Measurements from ENCODE around the gene ROCK2.

ROCK2 gene

DNA sequence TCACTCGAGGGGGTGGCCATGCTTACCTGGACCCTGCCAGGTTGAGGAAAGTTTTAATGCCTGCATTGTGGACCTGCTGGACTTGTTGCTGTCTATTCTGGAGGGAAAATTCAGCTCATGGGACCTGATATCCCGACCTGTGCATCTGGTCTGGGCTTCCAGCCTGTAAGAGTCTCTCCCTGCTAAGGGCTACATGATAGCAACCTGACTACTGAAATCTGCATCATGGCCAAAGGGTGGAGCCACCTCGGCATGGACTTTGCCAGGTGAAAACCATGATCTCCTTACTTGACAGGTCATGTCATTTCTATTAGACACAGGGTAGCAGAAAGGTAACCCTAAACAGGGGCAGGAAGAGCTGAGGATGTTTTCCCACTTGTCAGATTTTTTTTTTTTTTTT, 202.1 kb downstream of the ROCK2 start:
- TF ChIP-seq REST (IDR thresholded peaks at IDR 0.05; ENCODE audit: insufficient read depth in 1 of 2, low read depth in 2 of 2, low read length in 2 of 2) (no peak), SIN3A (IDR thresholded peaks at IDR 0.05; ENCODE audit: borderline replicate concordance, insufficient read depth, low read length) (no peak), TAF1 (IDR thresholded peaks at IDR 0.05; ENCODE audit: borderline replicate concordance, insufficient read depth, low read length) (no peak), POLR2AphosphoS5 (IDR thresholded peaks at IDR 0.05; ENCODE audit: low read depth, low read length) (no peak), FOXP2 (optimal IDR thresholded peaks at IDR 0.05; ENCODE audit: borderline replicate concordance, extremely low read depth, extremely low read length, insufficient read depth) (no peak)

GRCh38 chr2:11141319-11141718, 203.1 kb downstream of the ROCK2 start:
- TF ChIP-seq FOXP2 (optimal IDR thresholded peaks at IDR 0.05; ENCODE audit: borderline replicate concordance, extremely low read depth, extremely low read length, insufficient read depth) (no peak), TAF1 (IDR thresholded peaks at IDR 0.05; ENCODE audit: borderline replicate concordance, insufficient read depth, low read length) (no peak), SIN3A (IDR thresholded peaks at IDR 0.05; ENCODE audit: borderline replicate concordance, insufficient read depth, low read length) (no peak), POLR2AphosphoS5 (IDR thresholded peaks at IDR 0.05; ENCODE audit: low read depth, low read length) (no peak), REST (IDR thresholded peaks at IDR 0.05; ENCODE audit: insufficient read depth in 1 of 2, low read depth in 2 of 2, low read length in 2 of 2) (no peak)

DNA sequence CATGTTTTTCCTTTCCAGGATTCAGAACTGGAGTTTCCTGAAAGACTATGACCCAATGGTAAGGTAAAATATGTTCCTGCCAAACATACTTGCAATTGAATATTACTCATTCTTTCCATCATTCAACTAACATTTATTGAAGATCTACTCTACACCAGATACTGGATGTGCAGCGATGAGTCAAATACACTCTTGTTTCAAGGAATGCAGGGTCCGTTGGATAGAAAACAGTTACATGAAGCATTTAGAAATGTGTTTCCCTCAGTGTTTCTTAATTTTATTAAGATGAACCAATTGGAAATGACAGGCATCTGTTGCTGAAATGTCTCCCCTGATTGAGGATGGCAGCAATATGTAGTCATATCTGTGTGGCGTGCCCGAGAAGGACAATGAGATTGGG, 203.9 kb downstream of the ROCK2 start:
- TF ChIP-seq TAF1 (IDR thresholded peaks at IDR 0.05; ENCODE audit: borderline replicate concordance, insufficient read depth, low read length), result no peak
- no peak for TF ChIP-seq FOXP2 (optimal IDR thresholded peaks at IDR 0.05; ENCODE audit: borderline replicate concordance, extremely low read depth, extremely low read length, insufficient read depth)
- TF ChIP-seq SIN3A (IDR thresholded peaks at IDR 0.05; ENCODE audit: borderline replicate concordance, insufficient read depth, low read length), result no peak
- TF ChIP-seq POLR2AphosphoS5 (IDR thresholded peaks at IDR 0.05; ENCODE audit: low read depth, low read length), result no peak
- TF ChIP-seq REST (IDR thresholded peaks at IDR 0.05; ENCODE audit: insufficient read depth in 1 of 2, low read depth in 2 of 2, low read length in 2 of 2), result no peak

DNA sequence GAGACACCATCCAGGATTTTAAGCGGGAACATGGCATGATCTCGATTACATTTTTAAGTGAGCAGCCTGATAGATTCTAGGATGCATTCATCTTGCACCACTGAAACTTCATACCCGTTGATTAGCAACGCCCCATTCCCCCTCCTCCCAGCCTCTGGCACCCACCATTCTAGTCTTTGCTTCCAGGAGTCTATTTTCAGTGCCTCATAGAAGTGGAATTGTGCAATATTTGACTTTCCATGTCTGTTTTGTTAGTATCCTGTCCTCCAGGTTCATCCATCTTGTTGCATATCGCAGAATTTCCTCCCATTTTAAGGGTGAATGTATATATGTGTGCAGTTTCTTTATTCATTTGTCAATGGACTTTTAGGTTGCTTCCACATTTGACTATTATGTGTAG, 210.1 kb downstream of the ROCK2 start:
- TF ChIP-seq TAF1 (IDR thresholded peaks at IDR 0.05; ENCODE audit: borderline replicate concordance, insufficient read depth, low read length) (no peak), POLR2AphosphoS5 (IDR thresholded peaks at IDR 0.05; ENCODE audit: low read depth, low read length) (no peak), SIN3A (IDR thresholded peaks at IDR 0.05; ENCODE audit: borderline replicate concordance, insufficient read depth, low read length) (no peak), REST (IDR thresholded peaks at IDR 0.05; ENCODE audit: insufficient read depth in 1 of 2, low read depth in 2 of 2, low read length in 2 of 2) (no peak), FOXP2 (optimal IDR thresholded peaks at IDR 0.05; ENCODE audit: borderline replicate concordance, extremely low read depth, extremely low read length, insufficient read depth) (no peak)

DNA sequence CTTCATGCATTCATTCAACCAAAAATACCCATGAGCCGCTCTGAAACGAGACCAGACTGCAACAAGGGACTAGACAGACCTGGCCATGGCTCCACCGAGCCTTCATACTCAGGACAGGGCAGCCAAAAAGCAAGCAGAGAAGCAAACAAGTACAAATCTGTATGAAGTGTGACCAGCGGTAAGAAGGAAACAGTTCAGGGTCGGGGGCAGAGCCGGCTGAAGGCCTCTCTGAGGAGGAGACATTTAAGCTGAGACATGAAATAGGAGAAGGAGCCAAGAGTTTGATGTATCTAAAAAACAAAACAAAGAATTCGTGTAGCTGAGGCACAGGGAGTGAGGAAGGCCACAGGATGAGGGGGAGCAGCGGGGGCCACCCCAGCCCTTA, 210.5 kb downstream of the ROCK2 start:
- TF ChIP-seq TAF1 (IDR thresholded peaks at IDR 0.05; ENCODE audit: borderline replicate concordance, insufficient read depth, low read length) (no peak), REST (IDR thresholded peaks at IDR 0.05; ENCODE audit: insufficient read depth in 1 of 2, low read depth in 2 of 2, low read length in 2 of 2) (no peak), FOXP2 (optimal IDR thresholded peaks at IDR 0.05; ENCODE audit: borderline replicate concordance, extremely low read depth, extremely low read length, insufficient read depth) (no peak), POLR2AphosphoS5 (IDR thresholded peaks at IDR 0.05; ENCODE audit: low read depth, low read length) (no peak), SIN3A (IDR thresholded peaks at IDR 0.05; ENCODE audit: borderline replicate concordance, insufficient read depth, low read length) (no peak)

Measured in PFSK-1 (cell line).